HG02588 (cell line): ENCODE measurements around the gene CPLX3.
"Not testable (repeated sequence)": the region's sequence is repeated elsewhere in the genome, so short reads cannot be mapped to it uniquely, and the experiment has no call there.

Source experiments
- ATAC-seq: cut with Tn5 transposase; IDR thresholded peaks from one replicate; pipeline ENCODE4 v1.9.1; 2021; ENCODE audit warnings: mild to moderate bottlenecking, moderate library complexity; ENCODE audit not compliant: unreplicated experiment

The CPLX3 gene, protein sequence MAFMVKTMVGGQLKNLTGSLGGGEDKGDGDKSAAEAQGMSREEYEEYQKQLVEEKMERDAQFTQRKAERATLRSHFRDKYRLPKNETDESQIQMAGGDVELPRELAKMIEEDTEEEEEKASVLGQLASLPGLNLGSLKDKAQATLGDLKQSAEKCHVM

DNA sequence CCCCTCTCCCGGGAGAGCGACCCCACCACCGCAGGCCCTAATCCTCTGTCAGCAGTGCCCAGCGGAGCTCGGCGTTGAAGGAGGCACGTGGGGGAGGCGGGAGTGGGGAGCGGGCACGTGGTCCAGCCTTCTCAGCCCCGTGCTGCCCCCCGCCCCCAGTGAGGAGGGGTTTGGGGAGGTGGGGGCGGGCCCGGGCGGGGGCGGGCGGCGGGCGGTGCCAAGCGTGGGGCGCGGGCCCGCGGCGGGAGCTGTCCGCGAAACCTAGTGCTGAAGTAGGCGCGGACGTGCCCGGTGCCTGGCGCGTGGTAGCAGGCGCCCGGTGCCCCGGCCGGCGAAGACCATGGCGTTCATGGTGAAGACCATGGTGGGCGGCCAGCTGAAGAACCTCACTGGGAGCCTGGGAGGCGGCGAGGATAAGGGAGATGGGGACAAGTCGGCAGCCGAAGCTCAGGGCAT lies at the start of gene CPLX3:
Gene CPLX3, plus strand, starts transcription at position 264 of the 456 bp plus-strand sequence. Its CDS starts 77 bp downstream, at position 341.
- no peak for ATAC-seq

DNA sequence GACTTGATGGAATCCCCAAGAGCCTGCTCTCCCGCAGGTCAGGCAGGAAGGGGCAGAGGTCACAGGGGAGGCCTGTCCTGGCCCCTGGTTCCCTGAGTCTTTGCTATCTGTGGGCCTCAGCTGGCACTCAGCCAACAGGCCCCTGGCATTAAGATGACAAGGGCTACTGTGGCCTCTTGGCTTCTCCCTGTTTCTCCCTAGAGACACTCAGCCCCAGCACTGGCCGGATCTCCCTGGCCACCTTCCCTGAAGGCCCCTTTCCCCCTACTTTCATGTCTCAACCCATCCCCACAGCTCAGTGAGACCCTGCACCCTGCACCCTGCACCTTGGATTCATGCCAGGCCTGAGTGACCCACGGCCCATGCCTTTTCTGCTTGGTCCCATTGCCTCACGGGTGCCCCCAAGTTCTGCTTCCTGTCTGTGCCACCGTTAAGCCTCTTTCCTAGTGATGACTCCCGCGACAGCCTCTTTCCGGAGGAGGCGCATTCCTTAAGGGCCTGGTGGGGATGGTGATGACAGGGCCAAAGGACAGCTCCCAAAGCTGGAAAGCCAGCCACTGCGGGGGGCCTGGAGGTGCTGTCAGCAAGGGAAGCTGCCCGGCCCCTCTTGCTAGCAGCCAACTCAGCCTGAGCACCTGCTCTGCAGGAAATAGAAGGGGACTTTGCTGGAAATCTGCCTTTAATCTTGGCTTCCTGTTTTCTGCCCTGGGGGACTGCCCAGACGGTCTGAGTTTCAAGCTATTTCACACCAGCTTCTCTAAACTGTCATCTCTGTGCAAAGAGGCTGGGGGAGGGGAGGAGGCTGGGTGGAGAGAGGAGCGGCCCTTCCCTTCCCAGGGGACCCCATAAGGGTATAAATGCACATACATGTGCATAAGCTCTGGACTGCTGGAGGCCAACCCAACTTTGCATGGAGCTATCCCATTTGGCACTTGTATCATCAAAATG lies 49.3 kb upstream of the CPLX3 start:
- ATAC-seq = peak; percentile 25

DNA sequence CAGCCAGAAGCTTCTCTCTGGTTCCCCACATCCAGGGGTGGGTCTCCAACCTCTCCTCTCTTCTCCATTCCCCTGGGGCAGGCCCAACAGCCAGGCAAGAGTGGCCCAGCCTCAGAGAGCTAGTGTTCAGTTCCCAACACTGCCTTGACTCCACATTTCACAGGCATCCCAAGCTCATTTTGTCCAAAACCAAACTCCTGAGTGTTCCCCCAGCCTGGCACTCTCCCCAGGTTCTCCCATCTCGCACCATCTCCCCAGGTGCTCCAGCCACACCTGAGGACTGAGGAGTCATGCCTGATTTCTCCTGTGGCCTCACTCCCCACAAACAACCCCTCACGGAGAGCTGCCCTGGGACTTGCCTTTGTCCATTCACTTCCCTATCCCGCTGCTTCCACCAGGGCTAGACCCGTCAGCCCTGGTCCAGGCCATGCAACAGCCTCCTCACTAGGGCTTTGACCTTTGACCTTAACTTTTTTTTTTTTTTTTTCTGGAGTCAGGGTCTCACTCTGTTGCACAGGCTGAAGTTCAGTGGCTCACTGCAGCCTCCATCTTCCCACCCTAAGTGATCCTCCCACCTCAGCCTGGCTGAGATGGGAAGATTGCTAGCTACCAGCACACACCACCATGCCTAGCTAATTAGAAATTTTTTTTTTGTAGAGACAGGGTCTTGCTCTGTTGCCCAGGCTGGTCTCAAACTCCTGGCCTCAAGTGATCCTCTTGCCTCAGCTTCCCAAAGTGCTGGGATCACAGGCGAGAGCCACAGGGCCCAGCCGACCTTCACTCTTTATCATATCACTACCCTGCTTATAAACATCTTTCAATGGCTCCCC lies 48.4 kb upstream of the CPLX3 start:
- ATAC-seq = peak; percentile 3

DNA sequence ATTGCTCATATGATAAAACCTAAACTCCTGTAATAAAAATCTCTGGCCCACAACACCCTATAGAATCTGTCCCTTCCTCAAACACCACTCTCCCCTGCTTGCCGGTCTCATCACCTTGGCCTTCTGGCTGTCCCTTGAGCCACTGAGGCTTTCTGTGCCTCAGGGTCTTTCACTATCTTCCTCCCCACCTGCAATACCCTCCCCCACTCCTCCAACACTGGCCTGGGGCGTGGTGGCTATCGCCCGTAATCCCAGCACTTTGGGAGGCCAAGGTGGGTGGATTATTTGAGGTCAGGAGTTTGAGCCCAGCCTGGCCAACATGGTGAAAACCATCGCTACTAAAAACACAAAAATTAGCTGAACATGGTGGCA lies 47.8 kb upstream of the CPLX3 start:
- ATAC-seq = no peak

DNA sequence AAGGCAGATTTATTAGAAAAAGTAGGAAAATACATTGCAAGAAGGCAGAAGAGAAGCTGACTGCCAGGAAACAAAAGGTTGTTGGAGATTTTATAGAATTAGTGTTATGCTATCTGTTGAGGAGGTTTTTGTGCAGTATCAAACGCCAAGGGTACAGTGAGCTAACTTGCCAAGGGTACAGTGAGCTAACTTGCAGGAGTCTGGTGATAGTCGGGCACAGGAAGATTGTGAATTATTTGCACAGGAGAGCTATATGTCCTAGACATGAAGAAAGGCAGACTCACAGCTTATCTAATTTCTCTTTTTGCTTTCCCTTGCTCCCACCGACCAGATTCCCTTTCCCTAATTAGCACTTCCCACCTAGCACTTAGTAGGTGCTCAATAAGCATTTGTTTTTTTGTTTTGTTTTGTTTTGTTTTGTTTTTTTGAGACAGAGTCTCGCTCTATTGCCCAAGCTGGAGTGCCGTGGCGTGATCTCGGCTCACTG lies 47.2 kb upstream of the CPLX3 start:
- ATAC-seq = no peak

DNA sequence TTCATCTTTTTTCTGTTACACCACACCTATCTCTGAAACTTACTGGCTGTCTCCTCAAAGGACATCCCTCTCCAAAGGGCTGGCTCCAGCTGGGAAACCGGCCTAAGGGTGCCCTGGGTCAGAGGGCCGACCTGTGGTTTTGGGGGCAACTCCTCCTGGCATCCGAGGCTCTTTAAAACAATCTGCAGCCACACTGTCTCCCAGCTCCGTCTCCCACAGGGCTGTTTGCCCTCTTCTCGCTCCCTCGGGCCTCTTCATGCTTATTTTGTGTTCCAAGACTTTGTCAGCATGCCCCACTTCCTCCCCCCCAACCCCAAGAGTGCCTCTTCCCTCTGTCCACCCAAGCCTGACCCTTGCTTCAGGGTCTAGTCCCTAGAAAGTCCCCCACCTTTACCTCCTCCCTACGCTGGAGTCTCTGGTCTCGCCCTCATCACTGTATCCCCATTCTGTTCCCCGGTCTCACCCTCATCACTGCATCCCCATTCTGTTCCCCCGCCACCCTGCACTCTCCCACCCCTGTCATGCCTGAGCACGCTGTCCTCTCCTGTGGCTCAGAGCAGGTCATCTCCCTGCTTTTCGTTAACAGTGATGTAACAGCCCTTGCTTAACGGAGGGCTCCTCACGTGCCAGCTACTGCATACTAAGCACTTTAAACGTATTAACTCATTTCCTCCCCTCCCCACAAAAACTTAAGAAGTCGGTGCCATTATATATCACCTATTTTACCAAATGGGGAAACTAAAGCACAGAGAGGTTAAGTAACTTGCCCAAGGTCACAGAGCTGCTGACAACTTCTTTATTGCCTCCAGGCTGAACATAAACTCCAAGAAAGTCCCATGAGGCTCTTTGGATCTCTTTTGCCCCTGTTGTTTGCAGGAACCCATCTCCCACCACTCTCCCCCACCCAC lies 45.6 kb upstream of the CPLX3 start:
- ATAC-seq = no peak

DNA sequence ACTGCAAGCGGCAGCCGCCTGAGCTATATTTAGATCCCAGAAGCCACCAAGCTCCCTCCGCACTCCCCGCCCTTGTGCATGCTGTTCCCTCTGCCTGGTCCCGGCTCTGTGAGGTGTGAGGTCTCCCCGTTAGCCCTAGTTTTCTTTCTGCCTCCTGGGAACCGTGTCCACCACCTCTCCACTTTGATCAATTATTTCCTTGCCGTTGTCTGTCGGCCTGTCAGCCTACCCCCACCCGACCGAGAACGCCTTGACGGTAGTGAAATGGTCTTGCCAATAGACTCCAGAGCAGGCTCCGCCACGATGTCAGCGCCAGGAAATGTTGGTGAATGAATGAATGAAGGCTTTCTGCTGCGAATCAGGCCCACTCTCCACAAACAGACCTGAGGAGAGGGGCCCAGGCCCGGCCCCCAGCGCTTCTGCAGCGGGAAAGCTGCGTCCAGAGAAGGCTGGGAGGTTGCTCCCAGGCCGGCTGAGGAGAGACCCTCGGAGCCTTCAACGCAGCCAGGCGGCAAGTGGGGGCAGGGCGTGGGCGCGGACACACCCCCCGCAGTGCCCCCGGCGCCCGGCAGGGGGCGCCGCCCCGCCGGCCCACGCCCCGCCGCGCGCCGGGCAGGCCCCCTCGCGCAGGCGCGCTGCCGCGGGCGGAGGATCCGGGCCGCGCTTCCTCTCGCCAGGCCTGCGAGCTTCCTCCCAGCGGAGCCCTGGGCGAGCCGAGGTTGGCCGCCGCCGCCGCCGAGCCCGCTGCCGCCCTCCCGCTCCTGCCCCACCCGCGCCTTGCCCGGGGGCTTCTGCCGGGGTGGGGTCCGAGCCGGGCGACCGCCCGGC lies 44.8 kb upstream of the CPLX3 start, which contains the start of gene CSK:
Gene CSK, plus strand, starts transcription at position 650 of the 828 bp plus-strand sequence. CDS start 16,218 bp downstream, outside the sequence.
- ATAC-seq = peak; percentile 39

DNA sequence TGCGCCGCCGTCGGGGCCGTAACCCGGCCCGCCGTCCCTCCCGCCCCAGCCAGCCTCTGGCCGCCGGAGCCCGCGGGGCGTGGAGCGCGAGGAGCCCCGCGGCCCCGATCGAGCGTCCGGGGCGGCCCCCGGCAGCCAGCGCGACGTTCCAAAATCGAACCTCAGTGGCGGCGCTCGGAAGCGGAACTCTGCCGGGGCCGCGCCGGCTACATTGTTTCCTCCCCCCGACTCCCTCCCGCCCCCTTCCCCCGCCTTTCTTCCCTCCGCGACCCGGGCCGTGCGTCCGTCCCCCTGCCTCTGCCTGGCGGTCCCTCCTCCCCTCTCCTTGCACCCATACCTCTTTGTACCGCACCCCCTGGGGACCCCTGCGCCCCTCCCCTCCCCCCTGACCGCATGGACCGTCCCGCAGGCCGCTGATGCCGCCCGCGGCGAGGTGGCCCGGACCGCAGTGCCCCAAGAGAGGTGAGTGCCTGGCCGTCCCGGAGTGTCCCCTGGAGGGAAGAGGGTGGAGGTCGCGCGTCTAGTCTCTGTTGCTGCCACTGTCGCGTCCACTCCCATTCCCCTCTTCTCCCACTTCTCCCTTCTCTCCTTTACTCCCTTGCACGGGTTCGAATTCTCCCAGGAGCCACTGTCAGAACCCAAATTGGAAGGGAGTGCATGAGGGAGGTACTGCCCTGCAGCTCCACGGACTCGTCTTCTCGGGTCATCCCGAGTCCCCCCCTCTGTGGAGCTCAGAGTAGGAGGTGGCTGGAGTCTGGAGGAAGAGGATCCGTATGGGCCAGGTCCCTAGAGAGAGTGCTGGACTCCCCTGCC lies 44.0 kb upstream of the CPLX3 start:
- ATAC-seq = peak; percentile 10

DNA sequence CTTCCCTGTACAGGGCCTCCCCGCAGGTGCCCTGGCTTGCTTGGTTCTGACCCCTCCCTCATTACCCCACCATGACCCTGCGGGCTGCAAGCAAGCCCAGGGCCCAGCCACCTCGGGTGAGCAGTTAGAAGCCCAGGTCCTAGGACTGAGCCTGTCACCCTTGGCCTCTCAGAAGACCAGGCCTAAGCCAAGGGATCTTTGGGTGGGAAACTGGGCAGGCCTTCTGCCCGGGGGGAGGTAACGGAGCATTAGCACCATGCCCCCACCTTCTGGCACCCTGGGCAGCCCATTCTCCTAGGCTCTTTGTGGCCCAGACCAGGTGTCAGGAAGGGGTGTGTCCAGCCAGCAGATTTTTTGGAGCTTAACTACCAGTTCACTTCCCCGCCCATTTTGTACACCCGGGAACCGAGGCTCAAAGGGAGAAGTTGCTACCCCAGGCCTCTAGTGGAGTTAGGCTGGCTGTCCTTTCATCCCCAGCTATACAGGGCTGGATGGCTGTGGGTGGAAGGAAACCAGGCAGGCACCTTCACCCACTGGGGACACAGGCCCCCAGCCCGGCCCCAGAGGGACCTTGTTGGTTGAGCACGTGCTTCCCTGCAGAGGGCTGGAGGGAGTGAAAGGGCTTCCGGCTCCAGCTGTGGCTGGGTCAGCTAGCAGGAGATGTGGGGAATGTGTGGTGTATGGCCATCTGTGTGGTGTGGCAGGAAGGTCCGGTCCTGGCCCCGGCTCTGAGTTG lies 43.2 kb upstream of the CPLX3 start:
- no peak for ATAC-seq

DNA sequence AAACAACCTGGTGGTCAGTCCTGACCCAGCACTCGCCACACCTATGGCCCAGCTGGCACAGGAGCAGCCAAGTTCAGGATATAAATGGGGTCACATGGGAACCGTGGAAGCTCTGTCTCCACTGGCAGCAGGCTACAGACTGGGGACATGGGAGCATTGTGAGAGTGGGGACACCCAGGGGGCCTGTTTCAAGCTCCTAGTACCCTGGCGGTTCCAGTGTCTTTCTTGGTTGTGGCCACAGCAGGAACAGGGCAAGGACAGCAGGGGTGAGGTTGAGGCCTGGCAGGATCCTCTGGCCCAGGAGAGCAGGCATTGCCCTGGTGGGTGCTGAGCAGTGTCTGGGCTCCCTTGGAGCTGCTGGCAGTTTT lies 42.6 kb upstream of the CPLX3 start:
- no peak for ATAC-seq

DNA sequence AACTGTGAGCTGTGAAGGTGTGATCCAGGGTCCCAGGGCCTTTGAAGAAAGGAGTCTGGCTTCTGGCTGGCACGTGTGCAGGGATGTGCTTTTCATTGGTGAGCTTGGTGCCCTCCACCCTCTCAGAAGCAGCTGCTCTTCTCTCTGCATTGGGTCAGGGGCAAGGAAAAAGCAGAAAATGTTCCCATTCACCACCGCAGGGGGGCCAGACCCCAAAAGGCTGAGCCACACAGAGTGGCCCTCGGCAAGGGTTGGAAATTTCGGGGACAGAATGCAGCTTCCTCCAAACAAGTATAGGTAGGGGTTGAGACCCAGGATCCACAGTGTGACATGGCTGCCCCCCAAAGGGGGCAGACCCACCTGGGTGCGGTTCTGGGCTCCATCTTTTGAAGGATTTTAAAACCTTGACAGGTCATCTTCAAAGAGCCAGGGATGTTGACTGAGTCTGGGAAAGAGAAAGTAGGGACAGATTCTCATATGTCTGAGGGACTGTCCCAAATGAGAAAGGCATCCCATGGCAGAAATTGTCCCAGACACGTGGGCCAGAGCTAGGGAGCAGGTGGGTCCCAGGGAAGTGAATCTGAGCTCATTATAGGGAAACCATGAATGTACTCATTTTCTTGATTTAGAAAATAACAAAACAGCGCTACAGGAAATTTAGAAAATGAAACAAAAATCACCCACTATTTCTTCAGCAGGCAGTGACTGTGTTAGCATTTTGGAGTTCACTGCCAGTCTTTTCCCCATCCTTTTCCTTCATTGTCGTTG lies 41.8 kb upstream of the CPLX3 start:
- ATAC-seq = no peak

DNA sequence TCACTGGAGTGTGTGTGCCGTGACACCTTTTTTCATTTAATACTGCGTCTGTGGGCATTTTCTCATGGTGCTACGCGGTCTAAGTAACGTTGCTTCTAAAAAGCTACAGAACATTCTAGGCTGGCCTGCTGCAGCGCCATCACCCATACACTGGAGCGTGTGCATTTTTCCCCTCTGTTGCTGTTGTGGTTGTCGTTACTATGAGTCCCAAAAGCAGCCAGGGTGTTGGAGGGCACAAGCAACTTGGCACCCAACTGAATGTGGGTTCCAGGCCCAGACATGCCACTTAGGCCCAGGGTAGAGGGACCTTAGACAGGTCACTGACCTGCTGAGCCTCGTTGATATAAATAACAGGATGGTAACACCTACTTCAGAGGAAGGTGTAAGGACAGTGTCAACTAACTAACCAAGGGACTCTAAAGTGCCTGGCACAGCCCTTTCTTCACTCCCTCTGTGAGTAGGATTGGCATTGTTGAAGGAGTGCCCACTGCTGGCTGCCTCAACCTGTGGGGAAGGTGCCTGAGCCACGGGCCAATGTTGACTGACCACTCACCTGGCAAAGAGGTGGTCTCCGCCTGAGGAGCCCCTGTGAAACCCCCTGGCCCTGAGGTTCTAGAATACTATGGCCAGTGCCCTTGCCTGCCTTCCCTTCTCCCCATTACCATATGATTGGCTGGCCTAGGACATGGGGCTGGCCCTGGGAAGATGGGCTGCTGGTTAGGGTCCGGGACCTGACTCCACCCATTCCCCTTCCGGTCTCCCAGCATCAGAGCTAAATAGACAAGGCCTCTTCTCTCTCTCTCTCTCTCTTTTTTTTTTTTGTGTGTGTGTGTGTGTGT lies 41.0 kb upstream of the CPLX3 start:
- no peak for ATAC-seq

DNA sequence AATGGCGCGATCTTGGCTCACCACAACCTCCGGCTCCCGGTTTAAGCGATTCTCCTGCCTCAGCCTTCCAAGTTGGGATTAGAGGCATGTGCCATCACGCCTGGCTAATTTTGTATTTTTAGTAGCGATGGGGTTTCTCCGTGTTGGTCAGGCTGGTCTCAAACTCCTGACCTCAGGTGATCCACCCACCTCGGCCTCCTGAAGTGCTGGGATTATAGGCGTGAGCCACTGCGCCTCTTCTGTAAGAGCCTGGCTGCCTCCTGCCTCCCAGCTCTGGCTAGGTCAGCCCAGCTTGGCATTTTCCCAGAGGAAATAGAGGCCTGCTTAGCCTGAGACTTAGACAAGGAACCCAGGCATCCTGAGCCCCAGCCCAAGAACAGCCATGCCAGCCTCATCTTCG lies 40.3 kb upstream of the CPLX3 start:
- ATAC-seq = not testable (repeated sequence)

DNA sequence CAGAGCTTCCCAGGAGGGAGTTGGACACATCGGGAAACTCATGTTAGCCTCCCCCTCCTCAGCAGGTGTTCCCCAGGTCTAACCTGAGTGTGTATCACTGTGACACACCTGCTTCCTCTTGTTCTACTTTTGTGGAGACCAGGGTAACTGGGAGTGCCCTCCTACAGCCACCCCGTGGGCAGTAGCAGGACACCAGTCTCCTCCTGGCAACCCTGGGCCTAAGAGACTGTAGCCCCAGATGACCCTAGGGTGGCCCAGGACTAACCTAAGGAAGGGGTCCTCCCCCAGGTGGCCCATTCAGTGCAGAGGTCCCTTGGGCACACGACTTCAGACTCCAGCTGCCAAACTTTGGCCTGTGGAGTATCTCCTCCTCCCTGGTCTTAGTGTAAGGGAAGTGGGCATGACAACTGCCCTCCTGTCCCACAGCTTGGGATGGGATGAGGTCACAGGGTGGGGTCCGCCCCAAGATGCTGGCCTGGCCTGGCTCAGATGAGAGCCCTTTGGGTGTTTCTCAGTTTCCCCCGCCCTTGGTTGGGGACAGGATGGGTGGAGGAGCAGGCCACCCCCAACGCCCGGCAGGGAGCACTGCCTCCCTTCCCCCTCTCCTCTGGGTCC lies 39.8 kb upstream of the CPLX3 start:
- no peak for ATAC-seq

DNA sequence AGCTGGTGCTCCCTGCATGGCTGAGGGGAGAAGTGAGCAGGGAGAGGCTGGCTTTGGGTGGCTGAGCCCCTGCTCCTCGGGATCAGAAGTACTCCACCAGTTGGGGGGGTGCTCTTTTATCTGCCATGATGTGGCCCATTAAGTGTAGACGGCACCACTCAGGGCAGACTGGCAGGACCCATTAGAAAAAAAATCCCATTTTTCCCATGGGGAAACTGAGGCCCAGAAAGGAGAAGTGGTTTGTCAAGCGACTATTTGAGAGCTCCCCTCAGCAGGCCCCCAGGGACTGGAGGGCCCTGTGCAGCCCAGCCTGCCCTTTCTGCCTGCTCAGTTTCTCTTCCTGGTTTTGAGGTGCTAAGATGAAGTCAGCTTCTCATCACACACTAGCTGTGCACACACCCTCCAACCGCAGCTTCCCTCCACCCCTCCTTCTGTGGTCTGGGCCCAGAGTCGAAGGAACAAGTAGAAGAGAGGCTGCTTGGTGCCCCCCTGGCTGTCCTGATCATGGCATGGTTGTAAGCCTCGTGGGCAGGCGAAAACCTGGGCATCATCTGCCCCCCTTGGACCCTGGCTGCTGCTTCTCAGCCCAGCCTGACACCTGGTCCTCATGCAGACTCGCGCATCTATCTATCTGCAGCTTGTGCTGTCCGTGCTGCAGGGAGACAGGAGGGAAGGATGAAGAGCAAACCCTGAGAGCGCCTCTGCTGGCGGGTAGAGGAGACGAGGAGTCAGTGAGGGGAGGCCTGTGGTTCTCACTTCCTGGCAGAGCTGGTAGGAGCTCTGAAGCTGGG lies 39.0 kb upstream of the CPLX3 start:
- ATAC-seq = peak; percentile 41
